Parathyroid adenoma (tissue), 2 donors: Measurements from ENCODE around the gene RPS6KB2.

ENCODE experiments used
- H2AFZ ChIP-seq: fragments of 300-600 bp; sonication (generic); one replicate; pipeline ENCODE4 v1.7.0; 2017; ENCODE audit warnings: antibody characterized with exemption, mild to moderate bottlenecking
- H3K27ac ChIP-seq: fragments of 300-600 bp; sonication (generic); one replicate; pipeline ENCODE4 v1.7.0; 2017
- H3K27me3 ChIP-seq: fragments of 300-600 bp; sonication (generic); one replicate; pipeline ENCODE4 v1.7.0; 2017; ENCODE audit warnings: low read length; ENCODE audit not compliant: control insufficient read depth, insufficient read depth
- H3K36me3 ChIP-seq: fragments of 300-600 bp; sonication (generic); one replicate; pipeline ENCODE4 v1.7.0; 2017; ENCODE audit warnings: low read length; ENCODE audit not compliant: control insufficient read depth, insufficient read depth
- H3K4me1 ChIP-seq: fragments of 300-600 bp; sonication (generic); one replicate; pipeline ENCODE4 v1.7.0; 2017; ENCODE audit warnings: control low read depth
- H3K4me2 ChIP-seq: fragments of 300-600 bp; sonication (generic); one replicate; pipeline ENCODE4 v1.7.0; 2017; ENCODE audit warnings: low read length
- H3K4me3 ChIP-seq: fragments of 300-600 bp; sonication (generic); one replicate; pipeline ENCODE4 v1.7.0; 2017; ENCODE audit warnings: low read depth, low read length
- H3K79me2 ChIP-seq: fragments of 300-600 bp; sonication (generic); one replicate; pipeline ENCODE4 v1.7.0; 2017; ENCODE audit warnings: control low read depth
- H3K9ac ChIP-seq: fragments of 300-600 bp; sonication (generic); one replicate; pipeline ENCODE4 v1.7.0; 2017; ENCODE audit warnings: mild to moderate bottlenecking
- H3K9me3 ChIP-seq: fragments of 300-600 bp; sonication (generic); one replicate; pipeline ENCODE4 v1.7.0; 2017; ENCODE audit warnings: low read length; ENCODE audit not compliant: control insufficient read depth
- TF ChIP-seq, protein P1 (sequence below): fragments of 300-600 bp; sonication (generic); IDR thresholded peaks from one replicate; pipeline ENCODE4 v1.7.0; 2017; ENCODE audit warnings: antibody characterized with exemption, mild to moderate bottlenecking
- donor health status: primary hyperparathyroidism.

RPS6KB2 gene

DNA sequence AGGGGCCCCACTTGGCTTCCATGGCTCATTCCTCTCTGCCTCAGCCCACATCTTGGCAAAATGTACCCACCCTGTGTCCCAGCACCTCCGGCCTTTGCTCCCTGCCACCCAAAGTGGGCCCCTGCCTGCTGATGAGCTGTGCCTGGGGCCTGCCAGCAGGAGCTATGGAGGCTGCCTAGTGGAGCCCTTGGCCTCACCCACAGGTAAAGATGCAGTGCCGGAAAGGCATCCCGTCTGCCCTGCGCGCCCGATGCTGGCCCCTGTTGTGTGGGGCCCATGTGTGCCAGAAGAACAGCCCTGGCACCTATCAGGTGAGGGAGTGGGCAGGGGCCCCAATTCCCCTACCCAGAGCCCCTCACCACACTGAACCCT is 23.1 kb upstream of the RPS6KB2 start:
- Histone ChIP-seq H3K27me3 (no peaks in the 10 kb centered on the region), H2AFZ (no peak overlapping the region), H3K4me2 (no peak overlapping the region), H3K79me2 (no peaks in the 10 kb centered on the region), H3K9ac (no peak overlapping the region), H3K9me3 (no peaks in the 10 kb centered on the region), H3K27ac (no peak overlapping the region), H3K36me3 (no peaks in the 10 kb centered on the region), H3K4me3 (no peak overlapping the region), H3K4me1 (no peaks in the 10 kb centered on the region)
- TF ChIP-seq, protein P1, sequence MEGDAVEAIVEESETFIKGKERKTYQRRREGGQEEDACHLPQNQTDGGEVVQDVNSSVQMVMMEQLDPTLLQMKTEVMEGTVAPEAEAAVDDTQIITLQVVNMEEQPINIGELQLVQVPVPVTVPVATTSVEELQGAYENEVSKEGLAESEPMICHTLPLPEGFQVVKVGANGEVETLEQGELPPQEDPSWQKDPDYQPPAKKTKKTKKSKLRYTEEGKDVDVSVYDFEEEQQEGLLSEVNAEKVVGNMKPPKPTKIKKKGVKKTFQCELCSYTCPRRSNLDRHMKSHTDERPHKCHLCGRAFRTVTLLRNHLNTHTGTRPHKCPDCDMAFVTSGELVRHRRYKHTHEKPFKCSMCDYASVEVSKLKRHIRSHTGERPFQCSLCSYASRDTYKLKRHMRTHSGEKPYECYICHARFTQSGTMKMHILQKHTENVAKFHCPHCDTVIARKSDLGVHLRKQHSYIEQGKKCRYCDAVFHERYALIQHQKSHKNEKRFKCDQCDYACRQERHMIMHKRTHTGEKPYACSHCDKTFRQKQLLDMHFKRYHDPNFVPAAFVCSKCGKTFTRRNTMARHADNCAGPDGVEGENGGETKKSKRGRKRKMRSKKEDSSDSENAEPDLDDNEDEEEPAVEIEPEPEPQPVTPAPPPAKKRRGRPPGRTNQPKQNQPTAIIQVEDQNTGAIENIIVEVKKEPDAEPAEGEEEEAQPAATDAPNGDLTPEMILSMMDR, result no peak

DNA sequence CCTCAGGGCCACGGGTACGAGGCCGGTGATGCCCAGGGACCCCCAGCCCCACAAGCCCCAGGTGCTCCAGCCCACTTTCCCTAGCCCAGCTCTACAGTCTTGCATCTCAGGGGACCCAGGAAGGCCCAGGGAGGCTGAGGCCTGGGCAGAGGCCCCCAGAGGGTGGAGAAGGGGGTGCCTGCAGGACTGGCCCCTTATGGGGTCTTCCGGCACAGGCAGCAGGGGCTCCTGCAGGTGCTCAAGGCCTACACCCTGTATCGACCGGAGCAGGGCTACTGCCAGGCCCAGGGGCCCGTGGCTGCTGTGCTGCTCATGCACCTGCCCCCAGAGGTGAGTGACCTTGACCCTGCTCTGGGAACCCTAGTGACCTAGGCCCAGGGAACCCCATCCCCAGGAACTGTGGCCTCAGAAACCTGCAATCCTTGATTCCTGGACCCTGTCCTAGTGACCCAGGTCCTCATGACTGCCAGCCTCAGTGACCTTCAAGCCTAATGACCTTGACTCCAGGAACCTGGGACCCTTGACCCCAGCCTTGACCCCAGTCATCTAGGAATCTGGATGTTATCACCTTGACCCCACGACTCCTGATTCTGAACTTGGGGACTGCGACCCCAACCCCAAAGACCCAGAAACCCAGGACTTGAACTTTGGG is 22.5 kb upstream of the RPS6KB2 start:
- H2AFZ ChIP-seq, result no peak overlapping the region
- no peaks in the 10 kb centered on the region for H3K79me2 ChIP-seq
- no peak overlapping the region for H3K27ac ChIP-seq
- no peaks in the 10 kb centered on the region for H3K4me1 ChIP-seq
- TF ChIP-seq, protein P1, result no peak
- H3K36me3 ChIP-seq, result no peaks in the 10 kb centered on the region
- H3K4me3 ChIP-seq, result no peak overlapping the region
- no peak overlapping the region for H3K9ac ChIP-seq
- H3K27me3 ChIP-seq, result no peaks in the 10 kb centered on the region
- no peak overlapping the region for H3K4me2 ChIP-seq
- H3K9me3 ChIP-seq, result no peaks in the 10 kb centered on the region

DNA sequence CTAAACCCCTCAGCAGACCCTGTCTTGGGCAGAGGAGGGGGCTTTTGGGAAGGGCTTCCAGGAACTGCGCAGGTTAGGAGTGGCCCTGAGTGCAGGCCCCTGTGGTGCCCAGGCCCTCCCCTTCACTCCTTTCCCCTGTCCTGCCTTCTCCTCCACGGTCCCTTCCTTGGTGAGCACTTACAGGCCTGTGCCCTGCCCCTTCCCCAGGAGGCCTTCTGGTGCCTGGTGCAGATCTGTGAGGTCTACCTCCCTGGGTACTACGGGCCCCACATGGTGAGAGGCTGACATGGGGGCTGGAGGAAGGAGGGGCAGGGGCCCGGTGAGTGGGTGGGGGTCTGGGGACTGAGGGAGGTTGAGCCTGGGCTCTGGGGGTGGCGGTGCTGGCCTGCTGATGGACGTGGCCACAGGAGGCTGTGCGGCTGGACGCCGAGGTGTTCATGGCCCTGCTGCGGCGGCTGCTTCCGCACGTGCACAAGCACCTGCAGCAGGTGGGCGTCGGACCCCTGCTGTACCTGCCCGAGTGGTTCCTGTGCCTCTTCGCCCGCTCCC is 21.8 kb upstream of the RPS6KB2 start:
- Histone ChIP-seq H3K27me3 (no peaks in the 10 kb centered on the region), H3K4me3 (no peak overlapping the region), H3K4me1 (no peaks in the 10 kb centered on the region), H3K36me3 (no peaks in the 10 kb centered on the region), H3K27ac (no peak overlapping the region), H3K9me3 (no peaks in the 10 kb centered on the region), H3K9ac (no peak overlapping the region), H2AFZ (no peak overlapping the region), H3K79me2 (no peaks in the 10 kb centered on the region), H3K4me2 (no peak overlapping the region)
- TF ChIP-seq, protein P1, result no peak

DNA sequence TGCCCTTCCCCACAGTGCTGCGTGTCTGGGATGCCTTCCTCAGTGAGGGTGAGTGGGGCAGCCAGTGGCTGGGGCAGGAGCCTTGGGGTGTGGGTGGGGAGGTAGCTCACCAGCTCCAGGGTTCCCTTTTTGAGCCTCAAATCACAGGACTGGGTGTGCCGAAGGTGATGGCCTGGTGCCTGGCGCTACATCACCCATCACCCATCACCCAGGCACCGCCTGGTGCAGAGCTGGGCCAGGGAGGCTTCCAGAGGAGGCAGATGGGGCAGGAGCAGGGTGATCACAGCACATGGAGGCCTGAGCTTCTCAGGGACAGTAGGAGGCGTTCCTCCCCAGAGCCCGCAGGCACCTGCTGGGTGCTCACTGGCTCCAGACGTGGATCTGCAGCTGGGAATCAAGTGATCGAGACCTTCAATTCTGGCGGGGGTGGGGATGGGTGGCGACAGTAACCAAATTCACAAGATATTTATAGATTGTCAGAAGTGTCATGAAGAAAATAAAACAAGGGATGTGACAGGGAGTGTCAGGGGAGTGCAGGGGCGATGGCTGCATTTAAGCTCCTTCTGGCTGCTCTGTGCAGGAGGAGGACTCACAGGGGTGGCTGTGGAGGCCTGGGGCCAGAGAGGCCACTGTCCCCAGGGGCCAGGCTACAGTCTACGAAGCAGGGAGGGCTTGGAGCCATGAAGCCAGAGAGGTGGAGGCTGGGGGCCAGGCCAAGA is 21.2 kb upstream of the RPS6KB2 start:
- Histone ChIP-seq H3K79me2 (no peaks in the 10 kb centered on the region), H3K27ac (no peak overlapping the region), H3K4me3 (no peak overlapping the region), H3K4me1 (no peaks in the 10 kb centered on the region), H3K9ac (no peak overlapping the region), H3K9me3 (no peaks in the 10 kb centered on the region), H2AFZ (no peak overlapping the region), H3K4me2 (no peak overlapping the region), H3K27me3 (no peaks in the 10 kb centered on the region), H3K36me3 (no peaks in the 10 kb centered on the region)
- TF ChIP-seq, protein P1, result peak; percentile 11
